ENCODE measurements around the gene VWCE. TPM values are rescaled to one million over a fixed set of nuclear protein-coding genes. Genes with fewer than 3 reads are reported as not detected.

VWCE gene
- polyA plus RNA-seq, 1 donor (not counting 4 experiments of a cell fraction or from before 2014, with no cell fraction given) = 0.30 TPM

DNA sequence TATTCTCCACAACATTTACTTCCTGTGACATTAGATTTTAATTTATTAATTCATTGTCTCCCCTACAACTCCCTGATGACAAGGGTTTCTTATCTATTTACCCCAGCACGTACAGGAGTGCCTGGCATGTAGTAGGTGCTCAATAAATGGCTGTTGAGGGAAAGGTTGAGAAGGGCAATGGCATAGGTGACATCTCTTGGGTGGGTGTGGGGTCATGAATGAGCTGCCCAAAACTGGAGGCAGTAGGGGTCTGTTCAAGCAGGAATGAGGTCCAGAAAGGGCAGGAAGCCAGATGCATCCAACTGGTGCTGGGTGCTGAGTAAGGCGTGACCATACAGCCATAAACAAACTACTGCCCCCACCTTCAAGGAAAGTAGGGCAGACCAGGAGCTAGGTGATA lies 2.8 kb downstream of the VWCE start:
- no peak for FAIRE-seq
- TF ChIP-seq, protein P1, sequence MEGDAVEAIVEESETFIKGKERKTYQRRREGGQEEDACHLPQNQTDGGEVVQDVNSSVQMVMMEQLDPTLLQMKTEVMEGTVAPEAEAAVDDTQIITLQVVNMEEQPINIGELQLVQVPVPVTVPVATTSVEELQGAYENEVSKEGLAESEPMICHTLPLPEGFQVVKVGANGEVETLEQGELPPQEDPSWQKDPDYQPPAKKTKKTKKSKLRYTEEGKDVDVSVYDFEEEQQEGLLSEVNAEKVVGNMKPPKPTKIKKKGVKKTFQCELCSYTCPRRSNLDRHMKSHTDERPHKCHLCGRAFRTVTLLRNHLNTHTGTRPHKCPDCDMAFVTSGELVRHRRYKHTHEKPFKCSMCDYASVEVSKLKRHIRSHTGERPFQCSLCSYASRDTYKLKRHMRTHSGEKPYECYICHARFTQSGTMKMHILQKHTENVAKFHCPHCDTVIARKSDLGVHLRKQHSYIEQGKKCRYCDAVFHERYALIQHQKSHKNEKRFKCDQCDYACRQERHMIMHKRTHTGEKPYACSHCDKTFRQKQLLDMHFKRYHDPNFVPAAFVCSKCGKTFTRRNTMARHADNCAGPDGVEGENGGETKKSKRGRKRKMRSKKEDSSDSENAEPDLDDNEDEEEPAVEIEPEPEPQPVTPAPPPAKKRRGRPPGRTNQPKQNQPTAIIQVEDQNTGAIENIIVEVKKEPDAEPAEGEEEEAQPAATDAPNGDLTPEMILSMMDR (optimal IDR thresholded peaks at IDR 0.05 in 1 of 3, IDR thresholded peaks at IDR 0.05 in 1 of 3, conservative IDR thresholded peaks at IDR 0.05 in 1 of 3; ENCODE audit: extremely low read depth in 1 of 3, insufficient read depth in 2 of 3, low read length in 3 of 3) = no peak
- dilution Hi-C loops (cut with MboI; ENCODE audit: extremely low pct_ligation_motif_present, low sequenced_read_pairs) = no loop called here

DNA sequence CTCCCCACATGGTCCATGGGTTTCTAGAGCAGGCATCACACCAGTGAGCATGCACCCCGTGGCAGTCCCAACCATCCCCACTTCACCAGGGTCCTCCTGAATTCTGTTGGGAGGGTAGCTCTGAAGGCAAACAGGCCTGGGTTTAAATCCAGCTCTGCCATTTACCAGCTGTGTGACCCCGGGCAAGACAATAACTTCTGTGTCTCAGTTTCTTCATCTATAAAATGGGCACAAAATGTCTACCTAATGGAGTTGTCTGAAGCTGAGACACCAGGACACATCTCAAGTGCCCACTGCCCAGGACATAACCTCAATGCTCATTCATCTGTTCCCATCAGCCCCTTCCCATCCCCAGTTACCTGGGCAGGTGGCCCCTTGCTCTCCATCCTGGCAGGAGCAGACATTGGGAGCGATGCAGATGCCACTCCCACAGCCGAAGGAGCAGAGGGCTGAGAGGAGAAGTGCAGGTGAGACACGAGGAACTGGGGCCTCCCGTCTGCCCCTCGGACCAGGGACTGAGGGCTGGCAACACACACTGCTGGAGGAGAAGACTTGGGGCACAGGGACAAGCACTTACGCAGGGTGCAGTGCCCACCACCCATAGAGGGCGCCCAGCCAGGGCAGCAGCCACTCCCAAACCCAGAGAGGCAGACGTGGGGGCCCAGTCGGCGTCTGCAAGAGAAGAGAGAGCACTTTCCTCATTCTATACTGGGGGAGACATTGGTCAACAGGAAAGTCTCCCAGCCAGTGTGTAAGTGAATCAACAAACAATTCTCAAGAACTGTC lies 4.0 kb downstream of the VWCE start:
- no peaks in the 10 kb centered on the region for H3K9me1 ChIP-seq (ENCODE audit: control insufficient read depth, extremely low read depth, insufficient read depth, low read length)
- FAIRE-seq (no peak), DNase-seq (ENCODE audit: low read depth, low spot score) (no peak)
- no peaks in the 10 kb centered on the region for H3K36me3 ChIP-seq (ENCODE audit: control insufficient read depth in 2 of 2, extremely low read depth in 1 of 2, insufficient read depth in 2 of 2, low read length in 2 of 2)
- H3K27me3 ChIP-seq (ENCODE audit: control insufficient read depth, extremely low read depth, insufficient read depth, low read length) = peaks cover 14% of the 10 kb centered on the region
- H3K4me1 ChIP-seq (ENCODE audit: control insufficient read depth, extremely low read depth, insufficient read depth, low read length) = peaks cover 21% of the 10 kb centered on the region
- H3K9me3 ChIP-seq (ENCODE audit: control insufficient read depth, low read depth, low read length) = no peaks in the 10 kb centered on the region
- dilution Hi-C loops (cut with MboI; ENCODE audit: extremely low pct_ligation_motif_present, low sequenced_read_pairs) = no loop called here
- H3K4me3 ChIP-seq (ENCODE audit: control insufficient read depth in 2 of 3, extremely low read depth in 1 of 3, insufficient read depth in 2 of 3, low read depth in 1 of 3, low read length in 3 of 3) = no peak overlapping the region
- TF ChIP-seq, protein P1 (optimal IDR thresholded peaks at IDR 0.05 in 1 of 3, IDR thresholded peaks at IDR 0.05 in 1 of 3, conservative IDR thresholded peaks at IDR 0.05 in 1 of 3; ENCODE audit: extremely low read depth in 1 of 3, insufficient read depth in 2 of 3, low read length in 3 of 3) = peak in 1 of 3 experiments; percentile 25
- no peak for TF ChIP-seq EZH2 (IDR thresholded peaks at IDR 0.05; ENCODE audit: low read length)
- H4K20me1 ChIP-seq (ENCODE audit: control insufficient read depth, extremely low read depth, insufficient read depth, low read length) = no peaks in the 10 kb centered on the region
- H3K27ac ChIP-seq (ENCODE audit: control insufficient read depth, insufficient read depth, low read length) = no peak overlapping the region
- H3K4me2 ChIP-seq (ENCODE audit: control insufficient read depth, extremely low read depth, insufficient read depth, low read depth, low read length) = no peak overlapping the region
- H2AFZ ChIP-seq (ENCODE audit: control insufficient read depth, low read length) = no peak overlapping the region
- no peaks in the 10 kb centered on the region for H3K79me2 ChIP-seq (ENCODE audit: control insufficient read depth, insufficient read depth, low read length)
- no peak overlapping the region for H3K9ac ChIP-seq (ENCODE audit: control insufficient read depth, extremely low read depth, insufficient read depth, low read length)

More for the DNA sequence above, 2.8 kb downstream of the VWCE start:
- H3K9me3 ChIP-seq (ENCODE audit: control insufficient read depth, low read depth, low read length) = no peaks in the 10 kb centered on the region
- H3K27me3 ChIP-seq (ENCODE audit: control insufficient read depth, extremely low read depth, insufficient read depth, low read length) = peaks cover 14% of the 10 kb centered on the region
- peaks cover 26% of the 10 kb centered on the region for H3K4me1 ChIP-seq (ENCODE audit: control insufficient read depth, extremely low read depth, insufficient read depth, low read length)
- H2AFZ ChIP-seq (ENCODE audit: control insufficient read depth, low read length) = no peak overlapping the region
- H3K36me3 ChIP-seq (ENCODE audit: control insufficient read depth in 2 of 2, extremely low read depth in 1 of 2, insufficient read depth in 2 of 2, low read length in 2 of 2) = no peaks in the 10 kb centered on the region
- no peak overlapping the region for H3K4me2 ChIP-seq (ENCODE audit: control insufficient read depth, extremely low read depth, insufficient read depth, low read depth, low read length)
- no peak overlapping the region for H3K9ac ChIP-seq (ENCODE audit: control insufficient read depth, extremely low read depth, insufficient read depth, low read length)
- H3K4me3 ChIP-seq (ENCODE audit: control insufficient read depth in 2 of 3, extremely low read depth in 1 of 3, insufficient read depth in 2 of 3, low read depth in 1 of 3, low read length in 3 of 3) = no peak overlapping the region
- H4K20me1 ChIP-seq (ENCODE audit: control insufficient read depth, extremely low read depth, insufficient read depth, low read length) = no peaks in the 10 kb centered on the region
- H3K79me2 ChIP-seq (ENCODE audit: control insufficient read depth, insufficient read depth, low read length) = no peaks in the 10 kb centered on the region
- no peak overlapping the region for H3K27ac ChIP-seq (ENCODE audit: control insufficient read depth, insufficient read depth, low read length)
- no peak for DNase-seq (ENCODE audit: low read depth, low spot score)
- no peaks in the 10 kb centered on the region for H3K9me1 ChIP-seq (ENCODE audit: control insufficient read depth, extremely low read depth, insufficient read depth, low read length)

Data from keratinocyte (primary cell).